HG03066 (cell line): ENCODE measurements around the gene CCDC88B.
A peak's percentile ranks its signal among the peaks of the same experiment; 100 is the strongest.

Experiments
- ATAC-seq: cut with Tn5 transposase; IDR thresholded peaks from one replicate; pipeline ENCODE4 v1.9.1; 2021; ENCODE audit warnings: low read depth; ENCODE audit not compliant: unreplicated experiment

Gene CCDC88B, protein sequence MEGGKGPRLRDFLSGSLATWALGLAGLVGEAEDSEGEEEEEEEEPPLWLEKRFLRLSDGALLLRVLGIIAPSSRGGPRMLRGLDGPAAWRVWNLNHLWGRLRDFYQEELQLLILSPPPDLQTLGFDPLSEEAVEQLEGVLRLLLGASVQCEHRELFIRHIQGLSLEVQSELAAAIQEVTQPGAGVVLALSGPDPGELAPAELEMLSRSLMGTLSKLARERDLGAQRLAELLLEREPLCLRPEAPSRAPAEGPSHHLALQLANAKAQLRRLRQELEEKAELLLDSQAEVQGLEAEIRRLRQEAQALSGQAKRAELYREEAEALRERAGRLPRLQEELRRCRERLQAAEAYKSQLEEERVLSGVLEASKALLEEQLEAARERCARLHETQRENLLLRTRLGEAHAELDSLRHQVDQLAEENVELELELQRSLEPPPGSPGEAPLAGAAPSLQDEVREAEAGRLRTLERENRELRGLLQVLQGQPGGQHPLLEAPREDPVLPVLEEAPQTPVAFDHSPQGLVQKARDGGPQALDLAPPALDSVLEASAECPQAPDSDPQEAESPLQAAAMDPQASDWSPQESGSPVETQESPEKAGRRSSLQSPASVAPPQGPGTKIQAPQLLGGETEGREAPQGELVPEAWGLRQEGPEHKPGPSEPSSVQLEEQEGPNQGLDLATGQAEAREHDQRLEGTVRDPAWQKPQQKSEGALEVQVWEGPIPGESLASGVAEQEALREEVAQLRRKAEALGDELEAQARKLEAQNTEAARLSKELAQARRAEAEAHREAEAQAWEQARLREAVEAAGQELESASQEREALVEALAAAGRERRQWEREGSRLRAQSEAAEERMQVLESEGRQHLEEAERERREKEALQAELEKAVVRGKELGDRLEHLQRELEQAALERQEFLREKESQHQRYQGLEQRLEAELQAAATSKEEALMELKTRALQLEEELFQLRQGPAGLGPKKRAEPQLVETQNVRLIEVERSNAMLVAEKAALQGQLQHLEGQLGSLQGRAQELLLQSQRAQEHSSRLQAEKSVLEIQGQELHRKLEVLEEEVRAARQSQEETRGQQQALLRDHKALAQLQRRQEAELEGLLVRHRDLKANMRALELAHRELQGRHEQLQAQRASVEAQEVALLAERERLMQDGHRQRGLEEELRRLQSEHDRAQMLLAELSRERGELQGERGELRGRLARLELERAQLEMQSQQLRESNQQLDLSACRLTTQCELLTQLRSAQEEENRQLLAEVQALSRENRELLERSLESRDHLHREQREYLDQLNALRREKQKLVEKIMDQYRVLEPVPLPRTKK (N-terminal part only)

GRCh38 chr11:64339754-64340408 lies at the start of gene CCDC88B:
CCDC88B (plus strand) TSS chr11:64340204; CDS start chr11:64340267, 63 bp downstream.
- ATAC-seq = peak; percentile 55

GRCh38 chr11:64290352-64291261 lies 49.4 kb upstream of the CCDC88B start:
- no peak for ATAC-seq

DNA sequence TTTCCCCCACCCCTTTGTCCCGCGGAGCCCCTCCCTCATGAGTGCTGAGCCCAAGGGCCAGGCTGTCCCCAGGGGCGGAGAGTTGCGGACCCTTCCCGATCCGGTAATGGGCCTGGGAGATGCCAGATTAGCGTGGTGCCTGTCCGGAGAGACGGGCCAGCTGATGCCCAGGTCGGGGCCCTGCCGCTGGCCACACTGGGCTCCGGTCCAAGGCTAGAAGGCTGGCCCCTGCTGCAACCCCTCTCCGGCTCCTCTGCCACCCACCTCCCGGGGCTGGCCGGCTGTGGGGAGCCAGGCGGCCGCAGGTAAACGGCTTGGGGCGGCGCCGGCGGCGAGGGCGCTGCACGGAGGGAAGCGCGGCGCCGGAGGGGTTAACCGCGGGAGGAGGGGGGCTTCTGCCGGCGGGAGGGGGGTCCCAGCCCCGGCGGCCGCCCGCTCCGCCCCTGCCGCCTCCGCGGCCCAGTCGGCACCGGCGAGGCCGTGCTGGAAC lies 48.7 kb upstream of the CCDC88B start, which contains the start of gene KCNK4:
Gene KCNK4, plus strand, starts transcription at position 41 of the 490 bp plus-strand sequence. CDS start 1,717 bp downstream, outside the sequence.
- no peak for ATAC-seq

- ATAC-seq = no peak
Measured at GRCh38 chr11:64291752-64292459, 48.1 kb upstream of the CCDC88B start.

DNA sequence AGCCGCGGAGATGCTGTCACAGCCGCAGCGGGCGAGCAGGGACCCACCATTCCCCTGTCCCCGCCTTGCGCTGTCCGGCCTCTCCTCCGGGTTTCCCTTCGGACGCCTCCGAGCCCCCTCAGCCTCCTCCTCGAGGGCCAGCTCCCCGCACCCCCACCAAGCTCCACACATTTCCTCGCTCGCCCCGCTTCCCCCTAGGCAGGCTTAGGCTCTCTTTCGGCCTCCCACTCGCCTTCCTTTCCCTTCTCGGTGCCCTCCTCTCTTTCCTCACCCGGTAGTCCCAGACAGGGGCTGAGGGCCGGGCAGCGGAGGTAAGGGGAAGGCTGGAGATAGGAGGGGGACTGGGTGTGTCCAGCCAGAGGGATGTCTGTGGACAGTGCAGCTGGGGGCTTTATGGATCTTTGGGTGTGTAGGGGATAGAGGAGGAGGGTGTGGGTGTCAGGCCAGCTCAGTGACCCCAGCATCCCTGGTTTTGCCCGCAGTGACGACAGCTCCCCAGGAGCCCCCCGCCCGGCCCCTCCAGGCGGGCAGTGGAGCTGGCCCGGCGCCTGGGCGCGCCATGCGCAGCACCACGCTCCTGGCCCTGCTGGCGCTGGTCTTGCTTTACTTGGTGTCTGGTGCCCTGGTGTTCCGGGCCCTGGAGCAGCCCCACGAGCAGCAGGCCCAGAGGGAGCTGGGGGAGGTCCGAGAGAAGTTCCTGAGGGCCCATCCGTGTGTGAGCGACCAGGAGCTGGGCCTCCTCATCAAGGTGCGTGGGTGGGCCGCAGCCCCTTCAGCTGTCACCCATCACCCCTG lies 47.3 kb upstream of the CCDC88B start:
- no peak for ATAC-seq

DNA sequence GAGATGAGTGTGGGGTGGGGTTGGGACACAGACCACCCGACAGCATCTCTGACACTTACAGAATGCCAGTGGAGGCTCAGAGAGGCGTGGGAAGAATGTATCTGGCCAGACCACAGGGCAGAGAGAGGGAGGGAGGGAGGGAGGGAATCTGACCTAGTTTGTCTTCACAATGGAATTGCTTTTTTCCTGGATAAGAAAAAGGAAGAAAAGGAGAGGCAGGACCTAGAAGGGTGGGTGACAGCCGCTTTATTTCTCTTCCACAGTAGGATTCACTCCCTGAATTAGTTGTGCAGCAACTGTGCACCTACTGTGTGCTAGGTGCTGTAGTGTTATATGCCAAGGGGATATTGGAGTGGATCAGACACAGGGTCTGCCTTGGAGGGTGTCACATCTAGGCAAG lies 45.2 kb upstream of the CCDC88B start:
- ATAC-seq = no peak

DNA sequence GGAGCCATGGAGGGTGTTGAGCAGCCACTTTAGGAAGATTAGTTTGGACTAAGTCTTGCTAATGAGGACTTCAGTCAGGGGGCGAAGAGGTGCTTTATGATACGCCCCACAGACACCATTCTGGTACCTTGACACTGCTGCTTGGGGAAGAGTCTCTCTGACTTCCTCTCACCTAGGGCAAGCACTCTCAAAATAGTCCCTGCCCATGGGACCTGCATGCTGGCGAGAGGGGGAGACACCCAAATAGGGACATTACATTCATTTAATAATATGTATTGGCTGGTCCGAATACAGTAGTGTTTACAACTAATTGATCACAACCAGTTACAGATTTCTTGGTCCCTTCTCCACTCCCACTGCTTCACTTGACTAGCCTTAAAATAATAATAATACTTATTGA lies 44.2 kb upstream of the CCDC88B start:
- no peak for ATAC-seq

- ATAC-seq = no peak
Measured at GRCh38 chr11:64296236-64296635, 43.8 kb upstream of the CCDC88B start.

DNA sequence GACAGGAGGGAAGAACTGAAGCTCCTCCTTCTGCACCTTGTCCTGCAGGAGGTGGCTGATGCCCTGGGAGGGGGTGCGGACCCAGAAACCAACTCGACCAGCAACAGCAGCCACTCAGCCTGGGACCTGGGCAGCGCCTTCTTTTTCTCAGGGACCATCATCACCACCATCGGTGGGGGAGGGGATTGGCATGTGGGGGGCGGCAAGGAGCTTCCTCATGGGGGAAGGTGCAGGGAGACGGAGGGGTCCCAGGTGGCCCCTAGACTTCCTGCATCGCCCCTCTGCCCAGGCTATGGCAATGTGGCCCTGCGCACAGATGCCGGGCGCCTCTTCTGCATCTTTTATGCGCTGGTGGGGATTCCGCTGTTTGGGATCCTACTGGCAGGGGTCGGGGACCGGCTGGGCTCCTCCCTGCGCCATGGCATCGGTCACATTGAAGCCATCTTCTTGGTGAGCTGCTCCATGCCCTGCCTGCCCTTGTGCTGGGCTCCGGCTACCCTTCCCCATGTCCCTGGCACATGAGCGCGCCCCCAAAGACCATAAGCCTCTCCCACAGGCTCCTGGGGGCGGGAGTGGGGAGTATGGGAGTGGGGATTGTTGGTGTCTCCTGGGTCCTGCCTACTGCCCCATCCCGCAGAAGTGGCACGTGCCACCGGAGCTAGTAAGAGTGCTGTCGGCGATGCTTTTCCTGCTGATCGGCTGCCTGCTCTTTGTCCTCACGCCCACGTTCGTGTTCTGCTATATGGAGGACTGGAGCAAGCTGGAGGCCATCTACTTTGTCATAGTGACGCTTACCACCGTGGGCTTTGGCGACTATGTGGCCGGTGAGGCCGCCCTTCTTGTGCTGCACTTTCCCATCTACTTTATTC lies 42.9 kb upstream of the CCDC88B start:
- ATAC-seq = no peak

GRCh38 chr11:64297699-64298358 lies 42.2 kb upstream of the CCDC88B start:
- ATAC-seq = no peak

- no peak for ATAC-seq
Measured at GRCh38 chr11:64298966-64299846, 40.8 kb upstream of the CCDC88B start.

DNA sequence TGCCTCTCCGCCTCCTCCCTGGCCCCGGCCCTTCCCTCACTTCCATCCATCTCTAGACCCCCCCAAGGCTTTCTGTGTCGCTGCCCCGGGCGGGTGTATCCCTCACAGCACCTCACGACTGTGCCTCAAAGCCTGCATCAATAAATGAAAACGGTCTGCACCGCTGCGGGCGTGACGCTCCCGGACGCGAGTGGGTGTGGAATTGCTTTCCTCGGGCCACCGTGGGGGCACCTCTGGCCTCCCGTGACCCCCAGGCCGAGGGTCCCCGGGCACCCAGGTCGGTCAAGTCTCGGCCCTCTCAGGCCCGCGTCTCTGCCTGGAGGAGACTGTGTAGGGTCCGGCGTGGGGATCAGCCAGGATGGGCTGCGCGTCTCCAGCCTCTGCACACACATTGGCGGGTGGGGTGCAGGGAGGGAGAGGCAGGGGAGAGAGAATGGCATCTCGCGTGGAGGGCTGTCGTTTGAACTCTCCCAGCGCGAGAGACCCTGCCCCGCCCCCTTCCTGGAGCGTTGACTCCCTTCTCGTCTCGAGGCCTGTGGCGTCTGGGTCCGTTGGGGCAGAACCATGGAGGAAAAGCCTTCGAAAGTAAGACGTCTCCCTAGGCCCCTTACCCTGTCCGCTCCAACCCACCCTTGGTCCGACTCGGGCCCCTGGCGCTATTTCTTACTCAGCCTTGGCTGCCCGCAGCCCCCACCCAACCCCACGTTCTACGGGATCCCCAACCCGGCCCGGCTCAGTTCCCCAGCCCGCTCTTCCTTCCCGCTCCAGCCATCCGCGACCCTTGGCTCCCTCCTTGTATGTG lies 40.0 kb upstream of the CCDC88B start, which contains the start of gene CATSPERZ:
Gene CATSPERZ, plus strand, starts transcription at position 512 of the 802 bp plus-strand sequence. Its CDS starts 53 bp downstream, at position 565.
- no peak for ATAC-seq

GRCh38 chr11:64303109-64304031 lies 36.6 kb upstream of the CCDC88B start:
- no peak for ATAC-seq
